ENCODE measurements around the gene TH. TPM values are rescaled to one million over a fixed set of nuclear protein-coding genes. Genes with fewer than 3 reads are reported as not detected.

Gene TH
- total and polyA plus RNA-seq, 2 of the 8 experiments (the other 6 are each of a cell fraction or from before 2014, with no cell fraction given), result 0.09 TPM; not detected in 1

DNA sequence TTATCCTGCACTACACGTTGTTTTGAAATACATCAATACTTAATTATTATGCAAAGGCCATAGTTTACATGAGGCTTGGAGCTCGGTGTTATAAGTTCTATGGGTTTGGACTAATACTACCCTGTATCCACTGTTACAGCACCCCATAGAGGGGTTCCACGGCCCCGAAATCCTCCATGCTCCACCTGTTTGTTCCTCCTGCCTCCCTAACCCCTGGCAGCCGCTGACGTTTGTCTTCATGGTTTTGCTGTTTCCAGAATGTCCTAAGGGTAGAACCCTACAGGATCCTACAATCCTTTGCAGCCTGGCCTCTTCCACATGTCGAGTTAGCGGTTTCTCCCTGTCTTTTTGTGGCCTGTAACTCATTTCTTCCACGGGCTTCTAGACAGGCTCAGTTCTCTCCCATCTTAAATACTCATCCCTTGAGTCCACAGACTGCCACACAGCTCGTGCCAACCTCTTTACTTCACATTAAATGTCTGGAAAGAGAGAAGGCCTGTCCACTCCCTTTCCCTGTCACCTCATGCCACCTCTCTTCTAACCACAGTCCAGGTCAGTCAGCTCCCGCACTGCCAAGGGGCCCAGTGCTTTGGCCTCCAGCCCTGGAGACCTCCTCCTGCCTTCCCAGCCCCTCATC lies 42.4 kb upstream of the TH start:
- Histone ChIP-seq H3K14ac (ENCODE audit: insufficient read length) (no peak overlapping the region), H3K23ac (ENCODE audit: insufficient read length) (no peak overlapping the region), H3K4me3 (ENCODE audit: extremely low read depth in 1 of 4, insufficient read depth in 2 of 4, low read depth in 3 of 4, low read length in 4 of 4) (0 out of 8 replicates have a peak overlapping the region, but pooled peaks of 1 of the 4 experiments have one; percentile 17), H3K27ac (ENCODE audit: low read depth, low read length) (no peak overlapping the region), H2AK5ac (ENCODE audit: low read depth, low read length) (peak overlapping the region; percentile 65; the same call in 1 of the 2 replicates), H3K79me1 (ENCODE audit: low read depth, low read length) (no peaks in the 10 kb centered on the region; the same call in 1 of the 2 replicates), H3K9me3 (ENCODE audit: insufficient read depth in 2 of 2, low read depth in 1 of 2, low read length in 1 of 2) (no peaks in the 10 kb centered on the region), H2BK20ac (ENCODE audit: low read length) (no peak overlapping the region), H3K79me2 (ENCODE audit: control insufficient read depth in 1 of 2, insufficient read depth in 2 of 2, low read length in 2 of 2) (no peaks in the 10 kb centered on the region), H2BK12ac (ENCODE audit: low read depth, low read length) (peak overlapping the region; percentile 80; the same call in 1 of the 2 replicates), H2BK15ac (ENCODE audit: low read length) (0 out of 2 replicates have a peak overlapping the region, but pooled peaks have one; percentile 29), H4K91ac (replicated peaks; ENCODE audit: insufficient read length, low read length) (no peak overlapping the region), H3K4me2 (ENCODE audit: insufficient read depth in 1 of 2, low read depth in 2 of 2, low read length in 2 of 2) (peak overlapping the region in 1 of 2 experiments; percentile 37; a peak in 1 of 4 replicates), H3K36me3 (ENCODE audit: control insufficient read depth in 2 of 4, insufficient read depth in 4 of 4, low read length in 3 of 4) (no peaks in the 10 kb centered on the region), H4K20me1 (replicated peaks in 1 of 2; ENCODE audit: control insufficient read depth in 1 of 2, insufficient read depth in 2 of 2, low read length in 2 of 2) (peaks cover 0 to 4% of the 10 kb centered on the region in 2 experiments), H3K27me3 (replicated peaks in 1 of 4; ENCODE audit: control insufficient read depth in 3 of 4, extremely low read depth in 1 of 4, insufficient read depth in 3 of 4, low read length in 3 of 4) (peaks cover 0 to 27% (median 6%) of the 10 kb centered on the region in 4 experiments; a peak in 4 of 7 replicates), H3K56ac (replicated peaks; ENCODE audit: insufficient read length, low read depth, low read length) (no peak overlapping the region), H3K23me2 (ENCODE audit: low read depth, low read length) (peaks cover 3% of the 10 kb centered on the region; the same call in 1 of the 2 replicates), H3K18ac (ENCODE audit: extremely low read depth, low read length) (no peak overlapping the region; the same call in 1 of the 2 replicates), H2BK120ac (replicated peaks; ENCODE audit: low read depth, low read length) (no peak overlapping the region), H2AFZ (ENCODE audit: low read length) (no peak overlapping the region), H3K4me1 (replicated peaks in 1 of 4; ENCODE audit: control insufficient read depth in 3 of 4, insufficient read depth in 4 of 4, low read length in 3 of 4) (peaks cover 5 to 14% (median 12%) of the 10 kb centered on the region in 4 experiments), H2BK5ac (ENCODE audit: low read depth, low read length) (no peak overlapping the region; the same call in 1 of the 2 replicates), H4K5ac (ENCODE audit: insufficient read length, low read depth, low read length) (no peak overlapping the region), H3K4ac (replicated peaks; ENCODE audit: insufficient read length, low read depth, low read length) (no peak overlapping the region), H4K8ac (ENCODE audit: extremely low read depth, insufficient read depth, low read length) (no peak overlapping the region), H3K9ac (replicated peaks in 1 of 4; ENCODE audit: extremely low read depth in 1 of 4, low read depth in 3 of 4, low read length in 3 of 4) (no peak overlapping the region)
- TF ChIP-seq SP2 (IDR thresholded peaks at IDR 0.05; ENCODE audit: low read length) (no peak), KDM1A (IDR thresholded peaks at IDR 0.05; ENCODE audit: borderline replicate concordance, low read length) (no peak)
- ChIA-PET CTCF (ENCODE audit: partially characterized antibody) (interaction anchor here (0.9 to 4.9 kb wide), 7 partner anchors 16 to 207 kb away, joined by 3 to 15 read pairs (median 5); no protein-coding TSS in a partner anchor), POLR2A (ENCODE audit: partially characterized antibody) (interaction anchor here (0.7 to 1.4 kb wide), 3 partner anchors 10 to 173 kb away, joined by 3 read pairs; no protein-coding TSS in a partner anchor)
- peak in 1 of 2 experiments; percentile 49 for DNase-seq (ENCODE audit: low read depth in 1 of 2, low spot score in 2 of 2)
- 68% methylated on average over 11 of the region's 11 CpGs; no CpG with 5 or more reads in 1 of the 2 experiments for WGBS, 2 experiments (ENCODE audit: extremely low coverage in 1 of 2, insufficient coverage in 1 of 2, insufficient read length in 1 of 2, insufficient replicate concordance in 2 of 2, low coverage in 1 of 2, low lambda C conversion rate in 2 of 2, missing lambda C conversion rate in 1 of 2)
- no peak for FAIRE-seq
